Activated CD4-positive, alpha-beta T cell treated with anti-CD3 and anti-CD28 coated beads, Interleukin-2, Interleukin-4, amounts not matched to agents 100 ng/mL and 50 ng/mL, durations not matched to agents 16 hours and 8 hours (primary cell): ENCODE measurements around the gene PRPS1.
"Not testable (repeated sequence)": the region's sequence is repeated elsewhere in the genome, so short reads cannot be mapped to it uniquely, and the experiment has no call there.

Experiments
- DNase-seq: peaks from one replicate; pipeline ENCODE4 v3.0.0-alpha.2; 2020; ENCODE audit warnings: low spot score

PRPS1 gene

GRCh38 chrX:107627838-107628661, at the start of gene PRPS1:
Gene PRPS1 (plus strand): TSS chrX:107628510. CDS start chrX:107628629, 119 bp downstream.
- peak; percentile 91 for DNase-seq

GRCh38 chrX:107579956-107580355, 48.4 kb upstream of the PRPS1 start:
- DNase-seq = no peak

GRCh38 chrX:107581923-107582322, 46.4 kb upstream of the PRPS1 start:
- DNase-seq = no peak

- DNase-seq = no peak
Observed at GRCh38 chrX:107589243-107589642, 39.1 kb upstream of the PRPS1 start.

- no peak for DNase-seq
Observed at GRCh38 chrX:107596651-107597050, 31.7 kb upstream of the PRPS1 start.

- no peak for DNase-seq
Observed at GRCh38 chrX:107597264-107597663, 31.0 kb upstream of the PRPS1 start.

- no peak for DNase-seq
Observed at GRCh38 chrX:107597791-107598190, 30.5 kb upstream of the PRPS1 start.

- no peak for DNase-seq
Observed at GRCh38 chrX:107599450-107599861, 28.9 kb upstream of the PRPS1 start.

- no peak for DNase-seq
Observed at GRCh38 chrX:107600366-107600765, 27.9 kb upstream of the PRPS1 start.

GRCh38 chrX:107601326-107601725, 27.0 kb upstream of the PRPS1 start:
- no peak for DNase-seq

GRCh38 chrX:107601759-107602158, 26.6 kb upstream of the PRPS1 start:
- DNase-seq = no peak

- DNase-seq = no peak
Observed at GRCh38 chrX:107602694-107603239, 25.5 kb upstream of the PRPS1 start.

- DNase-seq = no peak
Observed at GRCh38 chrX:107603429-107604159, 24.7 kb upstream of the PRPS1 start.

- not testable (repeated sequence) for DNase-seq
Observed at GRCh38 chrX:107609061-107609460, 19.2 kb upstream of the PRPS1 start.

GRCh38 chrX:107610667-107611066, 17.6 kb upstream of the PRPS1 start:
- no peak for DNase-seq

GRCh38 chrX:107619885-107620322, 8.4 kb upstream of the PRPS1 start:
- no peak for DNase-seq

GRCh38 chrX:107624893-107625292, 3.4 kb upstream of the PRPS1 start:
- DNase-seq = no peak

- no peak for DNase-seq
Observed at GRCh38 chrX:107625739-107626138, 2.6 kb upstream of the PRPS1 start.

- no peak for DNase-seq
Observed at GRCh38 chrX:107626481-107626880, 1.8 kb upstream of the PRPS1 start.

- DNase-seq = no peak
Observed at GRCh38 chrX:107626916-107627315, 1.4 kb upstream of the PRPS1 start.

- DNase-seq = peak; percentile 59
Observed at GRCh38 chrX:107628662-107629539, 591 bp downstream of the PRPS1 start.

- peak; percentile 3 for DNase-seq
Observed at GRCh38 chrX:107629540-107629909, 1.2 kb downstream of the PRPS1 start.
